Subcutaneous adipose tissue (tissue), 4 donors: ENCODE measurements around the gene THBS3. TPM values are rescaled to one million over a fixed set of nuclear protein-coding genes. Genes with fewer than 3 reads are reported as not detected.

ENCODE experiments used
- total RNA-seq, 4 donors: library from RNA; depleted of rRNA; stranded (reverse); fragments of >200 nt; gene quantifications; one replicate each; pipeline ENCODE4 v1.1.0, GENCODE V29; 2016
- TF ChIP-seq, protein P1 (sequence below): fragments of 450-650 bp; IDR thresholded peaks from one replicate; pipeline ENCODE4 v1.5.1; 2016; ENCODE audit warnings: low read depth, mild to moderate bottlenecking, control low read depth, antibody characterized with exemption, moderate library complexity

Gene THBS3
- total RNA-seq, 4 donors from 2014 or later = 8.8 to 21.1 (median 15.6) TPM

DNA sequence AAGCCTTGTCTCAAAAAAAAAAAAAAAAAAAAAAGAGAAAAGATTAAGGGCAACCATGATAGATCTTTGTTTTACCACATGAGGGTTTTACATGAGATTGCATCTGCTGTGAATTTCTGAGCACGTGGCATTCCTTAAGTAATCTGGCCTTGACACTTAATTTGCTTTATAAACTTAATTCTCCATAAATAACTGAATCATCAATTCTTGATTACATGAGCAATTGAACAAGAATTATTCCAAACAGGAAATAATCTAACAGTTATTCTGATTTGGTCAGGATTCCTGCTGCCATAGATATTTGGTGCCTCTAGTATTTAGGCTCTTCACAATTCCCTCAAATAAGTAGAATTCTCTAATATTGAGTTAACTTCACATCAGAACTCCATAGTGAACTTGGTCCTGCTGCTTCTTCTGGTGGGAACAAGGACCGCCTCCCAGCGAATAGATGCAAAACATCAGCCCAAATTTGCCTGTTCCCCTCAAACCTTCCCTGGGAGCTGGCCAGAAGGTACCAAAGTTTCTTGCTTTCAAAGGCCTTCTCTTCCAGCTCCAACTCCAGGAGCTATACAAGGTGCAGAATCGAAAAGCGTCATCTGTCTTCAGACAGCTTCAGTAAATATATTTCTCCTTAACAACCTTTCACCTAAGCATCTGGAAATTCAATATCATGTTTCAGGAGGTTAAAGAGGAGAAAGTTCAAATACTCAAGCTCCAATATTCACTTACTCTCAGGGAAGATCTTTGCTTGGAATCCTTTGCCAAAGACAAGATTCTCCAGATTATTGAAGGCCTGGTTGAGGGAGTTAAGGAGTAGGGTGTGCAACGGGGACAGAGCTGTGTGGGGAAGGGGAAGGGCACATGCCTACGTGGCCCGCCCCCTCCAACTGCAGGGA lies 35.6 kb downstream of the THBS3 start:
- TF ChIP-seq, protein P1, sequence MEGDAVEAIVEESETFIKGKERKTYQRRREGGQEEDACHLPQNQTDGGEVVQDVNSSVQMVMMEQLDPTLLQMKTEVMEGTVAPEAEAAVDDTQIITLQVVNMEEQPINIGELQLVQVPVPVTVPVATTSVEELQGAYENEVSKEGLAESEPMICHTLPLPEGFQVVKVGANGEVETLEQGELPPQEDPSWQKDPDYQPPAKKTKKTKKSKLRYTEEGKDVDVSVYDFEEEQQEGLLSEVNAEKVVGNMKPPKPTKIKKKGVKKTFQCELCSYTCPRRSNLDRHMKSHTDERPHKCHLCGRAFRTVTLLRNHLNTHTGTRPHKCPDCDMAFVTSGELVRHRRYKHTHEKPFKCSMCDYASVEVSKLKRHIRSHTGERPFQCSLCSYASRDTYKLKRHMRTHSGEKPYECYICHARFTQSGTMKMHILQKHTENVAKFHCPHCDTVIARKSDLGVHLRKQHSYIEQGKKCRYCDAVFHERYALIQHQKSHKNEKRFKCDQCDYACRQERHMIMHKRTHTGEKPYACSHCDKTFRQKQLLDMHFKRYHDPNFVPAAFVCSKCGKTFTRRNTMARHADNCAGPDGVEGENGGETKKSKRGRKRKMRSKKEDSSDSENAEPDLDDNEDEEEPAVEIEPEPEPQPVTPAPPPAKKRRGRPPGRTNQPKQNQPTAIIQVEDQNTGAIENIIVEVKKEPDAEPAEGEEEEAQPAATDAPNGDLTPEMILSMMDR = no peak

DNA sequence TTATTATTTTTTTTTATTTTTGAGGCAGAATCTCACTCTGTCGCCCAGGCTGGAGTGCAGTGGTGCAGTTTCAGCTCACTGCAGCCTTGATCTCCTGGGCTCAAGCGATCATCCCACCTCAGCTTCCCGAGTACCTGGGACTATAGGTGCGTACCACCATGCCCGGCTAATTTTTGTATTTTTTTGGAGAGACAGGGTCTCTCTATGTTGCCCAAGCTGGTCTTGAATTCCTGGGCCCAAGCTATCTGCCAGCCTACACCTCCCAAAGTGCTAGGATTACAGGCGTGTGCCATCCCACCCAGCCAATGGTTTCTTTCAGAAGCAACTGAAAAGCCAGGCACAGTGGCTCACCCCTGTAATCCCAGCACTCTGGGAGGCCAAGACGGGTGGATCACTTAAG lies 36.9 kb downstream of the THBS3 start:
- TF ChIP-seq, protein P1 = no peak

DNA sequence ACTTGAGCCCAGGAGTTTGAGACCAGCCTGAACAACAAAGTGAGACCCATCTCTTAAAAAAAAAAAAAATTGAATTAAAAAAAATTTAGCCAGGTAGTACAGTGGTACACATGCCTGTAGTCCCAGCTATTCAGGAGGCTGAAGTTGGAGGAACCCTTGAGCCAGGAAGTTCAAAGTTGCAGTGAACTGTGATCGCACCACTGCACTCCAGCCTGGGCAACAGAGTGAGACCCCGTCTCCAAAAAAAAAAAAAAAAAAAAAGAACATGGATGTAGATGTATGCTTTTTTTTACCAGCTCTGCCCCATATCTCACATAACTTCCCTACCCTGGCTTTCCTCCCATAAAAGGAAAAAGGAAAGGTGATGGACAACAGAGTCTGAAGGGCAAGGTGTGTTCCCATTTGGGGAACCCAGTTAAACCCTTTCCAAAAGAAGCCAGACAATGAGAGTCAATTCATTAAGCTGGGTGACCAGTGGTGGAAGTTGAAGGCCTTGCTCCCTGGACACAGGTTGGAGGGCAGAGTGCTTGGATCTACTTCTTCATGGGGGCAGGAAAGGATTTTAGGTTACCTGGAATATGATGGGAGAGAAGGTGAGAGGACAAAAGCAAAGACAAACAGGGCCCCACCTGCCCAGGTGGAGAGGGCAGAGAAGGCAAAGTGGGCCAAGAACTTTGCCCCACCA lies 37.5 kb downstream of the THBS3 start:
- TF ChIP-seq, protein P1 = no peak

DNA sequence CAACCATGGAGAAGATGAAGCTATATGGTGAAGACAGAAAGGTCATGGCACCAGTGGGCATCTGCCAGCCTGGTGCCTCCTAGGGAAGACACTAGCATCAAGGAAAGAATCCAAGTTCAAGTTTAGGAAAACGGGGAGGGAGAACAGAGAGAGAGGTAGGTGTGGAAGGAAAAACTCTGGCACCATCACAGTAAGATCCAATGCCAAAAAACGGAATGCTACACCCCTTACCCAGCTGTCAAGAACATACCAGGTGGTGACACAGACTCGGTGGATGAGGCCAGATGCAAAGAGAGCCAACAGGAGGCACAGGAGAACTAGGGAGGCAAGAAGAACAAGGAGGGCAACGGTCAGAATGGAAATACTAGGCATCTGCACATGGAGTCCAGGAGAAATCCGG lies 38.2 kb downstream of the THBS3 start:
- TF ChIP-seq, protein P1 = no peak

DNA sequence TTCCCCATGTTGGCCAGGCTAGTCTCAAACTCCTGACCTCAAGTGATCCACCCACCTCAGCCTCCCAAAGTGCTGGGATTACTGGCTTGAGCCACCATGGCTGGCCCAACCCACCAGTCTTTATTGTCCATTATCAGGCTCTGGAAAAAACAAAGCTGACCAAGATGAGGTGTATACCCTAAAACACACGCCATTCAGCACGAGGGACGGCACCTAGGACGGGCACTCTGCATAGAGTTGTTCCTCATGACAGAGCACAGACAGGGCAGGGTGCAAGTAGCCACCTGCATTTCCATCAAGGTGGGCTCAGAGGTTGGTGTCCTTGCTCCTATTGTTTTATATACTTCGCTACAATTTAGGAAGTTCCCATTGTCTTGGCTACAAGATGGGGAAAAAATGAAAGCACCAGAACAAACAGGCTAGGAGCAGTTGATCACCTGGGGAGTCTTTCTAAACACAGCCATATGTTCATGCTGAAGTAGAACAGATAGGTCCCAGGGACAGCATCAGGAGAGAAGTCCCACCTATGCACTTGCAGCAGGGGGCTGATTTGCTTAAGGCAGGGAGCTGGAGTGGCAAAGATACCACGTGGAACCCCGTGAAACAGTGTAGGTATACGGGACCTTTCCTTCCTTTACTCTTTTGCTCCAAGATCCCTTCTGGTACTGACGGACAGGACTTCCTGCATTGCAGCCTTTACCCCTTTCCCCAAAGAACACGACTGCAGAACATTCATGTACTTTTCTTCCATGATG lies 39.1 kb downstream of the THBS3 start:
- TF ChIP-seq, protein P1 = no peak

DNA sequence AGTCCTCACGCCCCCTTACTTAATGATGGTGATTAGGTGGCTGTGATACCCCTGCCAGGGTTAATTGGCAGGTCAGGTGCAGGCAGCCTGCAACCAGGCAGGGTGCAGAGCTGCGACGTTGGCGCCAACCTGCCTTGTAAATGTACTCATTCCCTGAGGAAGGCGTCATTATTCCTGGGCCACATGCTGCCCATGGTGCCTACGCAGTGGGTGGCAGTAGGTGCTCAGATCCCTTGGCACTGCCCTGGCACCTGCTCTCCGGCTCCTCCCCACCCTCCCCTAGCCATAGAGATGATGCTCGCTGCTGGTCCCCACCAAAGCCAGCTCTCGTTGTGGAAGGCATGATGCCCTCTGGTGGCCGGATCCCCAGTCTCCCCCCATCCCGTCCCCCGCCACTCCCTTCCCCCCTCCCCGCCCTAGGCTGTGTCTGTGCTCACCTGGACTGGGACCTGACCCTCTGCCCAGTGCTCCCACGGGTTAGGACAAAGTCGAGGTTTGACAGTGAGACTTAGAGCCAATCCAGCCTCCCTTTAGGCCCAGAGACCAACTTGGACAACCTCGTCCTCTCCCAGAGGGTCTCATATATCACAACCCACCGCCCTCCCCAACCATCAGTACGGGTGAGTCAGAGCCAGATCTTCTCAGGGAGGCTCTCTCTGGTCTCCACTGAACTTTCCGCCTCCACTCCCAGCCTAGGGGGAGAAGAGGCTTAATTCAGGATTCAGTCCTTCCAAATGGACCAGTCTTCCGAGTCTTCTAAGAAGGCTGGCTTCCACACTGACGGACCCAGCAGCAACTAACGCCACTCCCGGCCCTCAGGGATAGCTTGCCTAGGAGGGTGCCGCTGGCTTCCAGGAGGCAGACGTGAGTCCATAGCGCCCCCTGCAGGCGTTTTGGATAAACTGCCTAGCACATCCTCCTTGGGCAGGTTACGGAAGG lies 40.3 kb downstream of the THBS3 start:
- TF ChIP-seq, protein P1 = no peak
